A673 (cell line): ENCODE results near the gene SH2D3C. TPM values are rescaled to one million over a fixed set of nuclear protein-coding genes. Genes with fewer than 3 reads are reported as not detected.

Source experiments
- BruUV-seq: library from RNA; stranded (reverse); fragments of 400-500 nt; replicated peaks from 2 replicates; lab custom pipeline; 2021; lab: Mats Ljungman, UMichigan
- CTCF ChIA-PET: fragments of 300-600 bp; sonication (Branson Sonifier 250); formaldehyde crosslinking; loops from one replicate; lab custom pipeline; 2022; ENCODE audit warnings: antibody characterized with exemption; lab: Charles Lee
- POLR2A ChIA-PET: fragments of 300-600 bp; sonication (Branson Sonifier 250); formaldehyde crosslinking; loops from one replicate; lab custom pipeline; 2022; ENCODE audit warnings: antibody characterized with exemption; ENCODE audit not compliant: low non-redundant PET; lab: Charles Lee
- DNase-seq: peaks from one replicate; pipeline ENCODE4 v3.0.0-alpha.2; 2015; ENCODE audit warnings: low spot score
- H3K27ac ChIP-seq: fragments of 200-600 bp; sonication (generic); 2 replicates; pipeline ENCODE4 v1.5.1; 2016; ENCODE audit warnings: mixed run types, low read depth, mild to moderate bottlenecking, mixed read lengths, antibody characterized with exemption, low read length; ENCODE audit not compliant: poor library complexity, severe bottlenecking
- H3K27me3 ChIP-seq: fragments of 200-600 bp; sonication (generic); replicated peaks from 2 replicates; pipeline ENCODE4 v1.6.1; 2017; ENCODE audit warnings: mixed run types, low read depth, mild to moderate bottlenecking, mixed read lengths, antibody characterized with exemption, low read length; ENCODE audit not compliant: insufficient read depth, poor library complexity
- H3K36me3 ChIP-seq: fragments of 200-600 bp; sonication (generic); 2 replicates; pipeline ENCODE4 v1.6.1; 2016; ENCODE audit warnings: mixed run types, mild to moderate bottlenecking, mixed read lengths, antibody characterized with exemption, low read length; ENCODE audit not compliant: insufficient read depth, poor library complexity, severe bottlenecking
- H3K4me1 ChIP-seq: fragments of 200-600 bp; sonication (generic); 2 replicates; pipeline ENCODE4 v1.6.1; 2017; ENCODE audit warnings: mixed run types, mild to moderate bottlenecking, mixed read lengths, antibody characterized with exemption, low read length; ENCODE audit not compliant: insufficient read depth, poor library complexity, severe bottlenecking
- H3K4me3 ChIP-seq: fragments of 200-600 bp; sonication (generic); 2 replicates; pipeline ENCODE4 v1.5.1; 2016; ENCODE audit warnings: low read depth, mixed run types, mild to moderate bottlenecking, mixed read lengths, low read length; ENCODE audit not compliant: poor library complexity, severe bottlenecking
- H3K9me3 ChIP-seq: fragments of 200-600 bp; sonication (generic); 2 replicates; pipeline ENCODE4 v1.6.1; 2016; ENCODE audit warnings: mixed run types, low read depth, mild to moderate bottlenecking, mixed read lengths, antibody characterized with exemption, low read length; ENCODE audit not compliant: poor library complexity, severe bottlenecking
- EZH2 ChIP-seq: fragments of 200-600 bp; sonication (generic); IDR thresholded peaks from 2 replicates; pipeline ENCODE4 v1.6.1; 2017; ENCODE audit warnings: borderline replicate concordance, low read depth, mild to moderate bottlenecking, mixed read lengths, antibody characterized with exemption, low read length; ENCODE audit not compliant: poor library complexity, severe bottlenecking
- intact Hi-C: fragments of 100-400 bp; cut with micrococcal nuclease; formaldehyde crosslinking; loops from one replicate; pipeline ENCODE4 v1.10.0; 2022; ENCODE audit not compliant: unreplicated experiment
- total RNA-seq: library from RNA; stranded (reverse); gene quantifications from 2 replicates; pipeline ENCODE4 v1.2.3, GENCODE V29; 2021
- TF ChIP-seq, protein P1 (sequence below): fragments of 300-800, 200-600 bp; sonication (generic); conservative IDR thresholded peaks from 2 replicates; pipeline ENCODE4 v1.5.1; 2017; ENCODE audit warnings: low read depth, mild to moderate bottlenecking, antibody characterized with exemption, low read length, moderate library complexity, mixed read lengths

Gene SH2D3C
- total RNA-seq, 1 experiment from 2014 or later, result not detected

GRCh38 chr9:127730262-127730661 lies 48.2 kb downstream of the SH2D3C start:
- ChIA-PET POLR2A (no interaction called here), CTCF (no interaction called here)
- H3K9me3 ChIP-seq, result no peaks in the 10 kb centered on the region
- peaks cover 6% of the 10 kb centered on the region for H3K4me1 ChIP-seq
- no peaks in the 10 kb centered on the region for H3K27me3 ChIP-seq
- DNase-seq, result no peak
- BruUV-seq, result no TSS peak
- intact Hi-C loops, result no loop called here
- H3K27ac ChIP-seq, result no peak overlapping the region
- H3K36me3 ChIP-seq, result no peaks in the 10 kb centered on the region
- H3K4me3 ChIP-seq, result no peak overlapping the region
- TF ChIP-seq, protein P1, sequence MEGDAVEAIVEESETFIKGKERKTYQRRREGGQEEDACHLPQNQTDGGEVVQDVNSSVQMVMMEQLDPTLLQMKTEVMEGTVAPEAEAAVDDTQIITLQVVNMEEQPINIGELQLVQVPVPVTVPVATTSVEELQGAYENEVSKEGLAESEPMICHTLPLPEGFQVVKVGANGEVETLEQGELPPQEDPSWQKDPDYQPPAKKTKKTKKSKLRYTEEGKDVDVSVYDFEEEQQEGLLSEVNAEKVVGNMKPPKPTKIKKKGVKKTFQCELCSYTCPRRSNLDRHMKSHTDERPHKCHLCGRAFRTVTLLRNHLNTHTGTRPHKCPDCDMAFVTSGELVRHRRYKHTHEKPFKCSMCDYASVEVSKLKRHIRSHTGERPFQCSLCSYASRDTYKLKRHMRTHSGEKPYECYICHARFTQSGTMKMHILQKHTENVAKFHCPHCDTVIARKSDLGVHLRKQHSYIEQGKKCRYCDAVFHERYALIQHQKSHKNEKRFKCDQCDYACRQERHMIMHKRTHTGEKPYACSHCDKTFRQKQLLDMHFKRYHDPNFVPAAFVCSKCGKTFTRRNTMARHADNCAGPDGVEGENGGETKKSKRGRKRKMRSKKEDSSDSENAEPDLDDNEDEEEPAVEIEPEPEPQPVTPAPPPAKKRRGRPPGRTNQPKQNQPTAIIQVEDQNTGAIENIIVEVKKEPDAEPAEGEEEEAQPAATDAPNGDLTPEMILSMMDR, result no peak
- TF ChIP-seq EZH2, result no peak

- CTCF ChIA-PET, result no interaction called here
- intact Hi-C loops, result no loop called here
- no TSS peak for BruUV-seq
Measured at GRCh38 chr9:127729522-127730256, 48.8 kb downstream of the SH2D3C start.

GRCh38 chr9:127728808-127729207 lies 49.7 kb downstream of the SH2D3C start:
- no TSS peak for BruUV-seq
- no peaks in the 10 kb centered on the region for H3K27me3 ChIP-seq
- H3K36me3 ChIP-seq, result no peaks in the 10 kb centered on the region
- H3K27ac ChIP-seq, result no peak overlapping the region
- TF ChIP-seq, protein P1, result no peak
- no peak for TF ChIP-seq EZH2
- ChIA-PET CTCF (interaction anchor here (0.7 kb wide), 1 partner anchor 354 kb away, joined by 3 read pairs; no protein-coding TSS in a partner anchor), POLR2A (no interaction called here)
- no peaks in the 10 kb centered on the region for H3K4me1 ChIP-seq
- intact Hi-C loops, result no loop called here
- no peak for DNase-seq
- no peak overlapping the region for H3K4me3 ChIP-seq
- no peaks in the 10 kb centered on the region for H3K9me3 ChIP-seq

More at GRCh38 chr9:127729522-127730256, 48.8 kb downstream of the SH2D3C start:
- Histone ChIP-seq H3K36me3 (no peaks in the 10 kb centered on the region), H3K27me3 (no peaks in the 10 kb centered on the region), H3K9me3 (no peaks in the 10 kb centered on the region), H3K4me3 (no peak overlapping the region), H3K4me1 (peaks cover 6% of the 10 kb centered on the region), H3K27ac (no peak overlapping the region)
- no peak for DNase-seq
- TF ChIP-seq, protein P1, result no peak
- TF ChIP-seq EZH2, result no peak
- POLR2A ChIA-PET, result no interaction called here
